GM12891 (cell line): ENCODE measurements around the gene IFI16.

Source experiments
- POLR2A ChIP-seq: IDR thresholded peaks from 2 replicates; pipeline ENCODE4 v1.6.1; 2011; ENCODE audit warnings: low read depth, low read length, control low read depth
- SPI1 ChIP-seq: IDR thresholded peaks from 2 replicates; pipeline ENCODE4 v1.6.1; 2011; ENCODE audit warnings: low read depth, low read length, control low read depth

DNA sequence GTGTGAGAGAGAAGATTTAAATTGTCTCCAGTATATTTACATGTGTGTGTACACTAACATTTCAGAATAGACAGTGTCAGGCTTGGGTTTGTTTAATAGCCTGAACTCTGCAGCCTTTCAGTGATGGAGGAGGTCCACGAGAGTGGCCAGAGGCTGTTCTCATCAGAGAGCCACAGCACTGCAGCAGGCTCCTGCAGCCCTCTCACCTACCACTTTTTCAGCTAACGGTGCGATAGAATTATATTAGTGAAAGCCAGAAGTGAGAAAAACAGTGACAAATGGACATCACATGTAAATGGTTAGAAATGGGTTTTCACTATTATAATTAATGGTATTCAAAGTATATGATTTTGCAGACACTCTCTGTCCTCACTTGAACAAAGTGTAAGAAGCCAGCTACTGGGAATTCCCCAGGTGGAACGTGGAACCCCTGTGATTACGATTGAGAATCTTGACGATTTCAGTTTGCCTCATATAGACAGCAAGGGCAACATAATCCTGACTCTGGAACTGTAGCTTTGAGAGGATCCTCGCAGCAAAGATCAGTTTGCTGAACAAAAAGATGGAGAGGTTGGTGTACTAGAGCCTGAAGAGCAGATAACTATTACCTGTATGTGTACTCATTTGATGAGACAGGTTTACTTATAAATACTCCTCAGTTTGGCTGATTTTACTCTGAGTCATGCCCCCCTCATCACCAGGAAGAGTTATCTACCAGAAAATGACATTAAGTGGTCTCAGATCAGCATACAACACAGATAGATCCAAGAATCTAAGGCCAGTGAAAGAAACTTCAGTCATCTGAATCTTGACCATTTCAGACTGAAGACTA lies 31.4 kb downstream of the IFI16 start:
- TF ChIP-seq SPI1 (no peak), POLR2A (no peak)
